IMR-90 (cell line): ENCODE results near the gene PLSCR3. TPM values are rescaled to one million over a fixed set of nuclear protein-coding genes. Genes with fewer than 3 reads are reported as not detected.

Experiments used
- ATAC-seq: fragments of 200-7000 bp; cut with Tn5 transposase; 2 replicates; pipeline ENCODE4 v1.9.1; 2020; ENCODE audit warnings: low read depth, mild to moderate bottlenecking, moderate library complexity
- BruUV-seq: library from RNA; stranded (reverse); fragments of 400-500 nt; replicated peaks from 2 replicates; lab custom pipeline; 2021; lab: Mats Ljungman, UMichigan
- CTCF ChIA-PET: fragments of 300-600 bp; formaldehyde crosslinking; extraction: SDS; loops from one replicate; lab custom pipeline; 2021; ENCODE audit warnings: antibody characterized with exemption; lab: Yijun Ruan, JAX
- POLR2A ChIA-PET: fragments of 300-600 bp; sonication (Branson Sonifier 250); formaldehyde crosslinking; loops from one replicate; lab custom pipeline; 2022; ENCODE audit warnings: antibody characterized with exemption; ENCODE audit not compliant: unreplicated experiment; lab: Charles Lee
- DNase-seq: peaks from one replicate; pipeline ENCODE4 v3.0.0; 2013
- H2AFZ ChIP-seq: replicated peaks from 2 replicates; pipeline ENCODE3; 2013; ENCODE audit warnings: low read length, mild to moderate bottlenecking; ENCODE audit not compliant: poor library complexity
- H2AK5ac ChIP-seq: 2 replicates; pipeline ENCODE4 v1.6.1; 2013; ENCODE audit warnings: low read depth, low read length, inconsistent platforms
- H2AK9ac ChIP-seq: replicated peaks from 2 replicates; pipeline ENCODE3; 2013; ENCODE audit warnings: mild to moderate bottlenecking, low read depth, low read length, moderate library complexity; ENCODE audit not compliant: poor library complexity
- H2BK120ac ChIP-seq: 2 replicates; pipeline ENCODE4 v1.6.1; 2013; ENCODE audit warnings: low read depth, low read length, inconsistent platforms
- H2BK15ac ChIP-seq: 3 replicates; pipeline ENCODE4 v1.6.1; 2013; ENCODE audit warnings: low read depth, low read length, inconsistent platforms
- H2BK20ac ChIP-seq: 2 replicates; pipeline ENCODE4 v1.6.1; 2013; ENCODE audit warnings: low read depth, mild to moderate bottlenecking, inconsistent platforms, low read length, moderate library complexity
- H2BK5ac ChIP-seq: 2 replicates; pipeline ENCODE4 v1.6.1; 2013; ENCODE audit warnings: mild to moderate bottlenecking, low read depth, low read length, inconsistent platforms; ENCODE audit not compliant: poor library complexity, severe bottlenecking
- H3K14ac ChIP-seq: replicated peaks from 2 replicates; pipeline ENCODE4 v1.6.1; 2013; ENCODE audit warnings: low read depth, low read length, inconsistent platforms
- H3K18ac ChIP-seq: 2 replicates; pipeline ENCODE4 v1.6.1; 2013; ENCODE audit warnings: low read depth, low read length, control low read depth
- H3K23ac ChIP-seq: 2 replicates; pipeline ENCODE4 v1.6.1; 2013; ENCODE audit warnings: low read depth, low read length, inconsistent platforms
- H3K27ac ChIP-seq: 2 replicates; pipeline ENCODE4 v1.5.1; 2013; ENCODE audit warnings: mild to moderate bottlenecking, control low read depth, low read length; ENCODE audit not compliant: insufficient read depth
- H3K27me3 ChIP-seq: 2 replicates; pipeline ENCODE4 v1.6.1; 2013; ENCODE audit warnings: low read length; ENCODE audit not compliant: control insufficient read depth, insufficient read depth
- H3K36me3 ChIP-seq: 2 replicates; pipeline ENCODE4 v1.6.1; 2013; ENCODE audit warnings: low read length, mixed read lengths; ENCODE audit not compliant: control insufficient read depth, insufficient read depth
- H3K4ac ChIP-seq: 2 replicates; pipeline ENCODE4 v1.6.1; 2013; ENCODE audit warnings: low read depth, low read length, inconsistent platforms
- H3K4me1 ChIP-seq: 2 replicates; pipeline ENCODE4 v1.6.1; 2013; ENCODE audit warnings: low read length, mixed read lengths; ENCODE audit not compliant: control insufficient read depth, insufficient read depth
- H3K4me2 ChIP-seq: 2 replicates; pipeline ENCODE4 v1.6.1; 2013; ENCODE audit warnings: low read depth, mild to moderate bottlenecking, control low read depth, low read length, moderate library complexity
- H3K4me3 ChIP-seq: 2 replicates; pipeline ENCODE4 v1.5.1; 2013; ENCODE audit warnings: low read depth, mild to moderate bottlenecking, control low read depth, low read length, moderate library complexity; ENCODE audit not compliant: insufficient read depth
- H3K56ac ChIP-seq: 2 replicates; pipeline ENCODE4 v1.6.1; 2013; ENCODE audit warnings: low read length, inconsistent platforms; ENCODE audit not compliant: insufficient read depth; ENCODE audit errors: extremely low read depth
- H3K79me1 ChIP-seq, 2 experiments: 2 replicates each; pipeline ENCODE4 v1.6.1; 2013; ENCODE audit warnings: low read length in 2 of 2, inconsistent platforms in 1 of 2, low read depth in 1 of 2
- H3K9ac ChIP-seq: 2 replicates; pipeline ENCODE4 v1.6.1; 2013; ENCODE audit warnings: low read depth, low read length, control low read depth
- H3K9me1 ChIP-seq: 2 replicates; pipeline ENCODE4 v1.6.1; 2013; ENCODE audit warnings: low read length, inconsistent platforms; ENCODE audit not compliant: insufficient read depth
- H3K9me3 ChIP-seq: 2 replicates; pipeline ENCODE4 v1.6.1; 2013; ENCODE audit warnings: low read length; ENCODE audit not compliant: control insufficient read depth, insufficient read depth
- H4K20me1 ChIP-seq: 2 replicates; pipeline ENCODE4 v1.6.1; 2013; ENCODE audit warnings: low read length, inconsistent platforms; ENCODE audit not compliant: insufficient read depth
- H4K5ac ChIP-seq: 2 replicates; pipeline ENCODE4 v1.6.1; 2013; ENCODE audit warnings: mild to moderate bottlenecking, low read depth, low read length, control low read depth
- H4K8ac ChIP-seq, 2 experiments: 2 replicates each; pipeline ENCODE4 v1.6.1; 2013; ENCODE audit warnings: low read depth in 2 of 2, low read length in 2 of 2, control low read depth in 1 of 2, inconsistent platforms in 1 of 2
- H4K91ac ChIP-seq: 2 replicates; pipeline ENCODE4 v1.6.1; 2013; ENCODE audit warnings: low read depth, low read length, inconsistent platforms; ENCODE audit not compliant: insufficient read depth
- BHLHE40 ChIP-seq: fragments of 150-350 bp; IDR thresholded peaks from 2 replicates; pipeline ENCODE4 v1.6.1; 2016; ENCODE audit warnings: mild to moderate bottlenecking, low read depth, low read length
- CEBPB ChIP-seq: IDR thresholded peaks from 2 replicates; pipeline ENCODE4 v1.6.1; 2012; ENCODE audit warnings: low read depth, low read length, improper control_type of control experiment
- CHD1 ChIP-seq: IDR thresholded peaks from 2 replicates; pipeline ENCODE4 v1.6.1; 2012; ENCODE audit warnings: low read depth, low read length, improper control_type of control experiment
- CTCF ChIP-seq: conservative IDR thresholded peaks from 2 replicates; pipeline ENCODE4 v1.5.1; 2012; ENCODE audit warnings: mild to moderate bottlenecking, low read depth, low read length, improper control_type of control experiment
- ELK1 ChIP-seq: fragments of 150-350 bp; IDR thresholded peaks from 2 replicates; pipeline ENCODE4 v1.6.1; 2016; ENCODE audit warnings: low read depth, mild to moderate bottlenecking, low read length, moderate library complexity, borderline replicate concordance
- FOS ChIP-seq: fragments of 150-350 bp; IDR thresholded peaks from 2 replicates; pipeline ENCODE4 v1.6.1; 2016; ENCODE audit warnings: low read depth, low read length
- MAFK ChIP-seq: IDR thresholded peaks from 2 replicates; pipeline ENCODE4 v1.6.1; 2012; ENCODE audit warnings: low read depth, low read length, improper control_type of control experiment
- MAZ ChIP-seq: IDR thresholded peaks from 2 replicates; pipeline ENCODE4 v1.6.1; 2012; ENCODE audit warnings: low read depth, mild to moderate bottlenecking, low read length, improper control_type of control experiment, moderate library complexity, borderline replicate concordance
- MXI1 ChIP-seq: IDR thresholded peaks from 2 replicates; pipeline ENCODE4 v1.6.1; 2012; ENCODE audit warnings: low read depth, mild to moderate bottlenecking, low read length, moderate library complexity, borderline replicate concordance
- NFE2L2 ChIP-seq: fragments of 150-350 bp; IDR thresholded peaks from 2 replicates; pipeline ENCODE4 v1.6.1; 2016; ENCODE audit warnings: low read depth, mild to moderate bottlenecking, low read length
- POLR2A ChIP-seq: IDR thresholded peaks from 2 replicates; pipeline ENCODE4 v1.6.1; 2012; ENCODE audit warnings: mild to moderate bottlenecking, low read depth, low read length
- RAD21 ChIP-seq: IDR thresholded peaks from 2 replicates; pipeline ENCODE4 v1.6.1; 2012; ENCODE audit warnings: low read length, improper control_type of control experiment
- RCOR1 ChIP-seq: IDR thresholded peaks from 2 replicates; pipeline ENCODE4 v1.6.1; 2012; ENCODE audit warnings: mild to moderate bottlenecking, low read length, improper control_type of control experiment; ENCODE audit not compliant: insufficient replicate concordance
- RFX5 ChIP-seq: IDR thresholded peaks from 2 replicates; pipeline ENCODE4 v1.8.0; 2012; ENCODE audit warnings: low read depth, mild to moderate bottlenecking, low read length, moderate library complexity
- SMC3 ChIP-seq: fragments of 150-350 bp; IDR thresholded peaks from 2 replicates; pipeline ENCODE4 v1.6.1; 2016; ENCODE audit warnings: low read depth, mild to moderate bottlenecking, antibody characterized with exemption, low read length, moderate library complexity
- USF2 ChIP-seq: fragments of 150-350 bp; IDR thresholded peaks from 2 replicates; pipeline ENCODE4 v1.6.1; 2017; ENCODE audit warnings: mild to moderate bottlenecking, antibody characterized with exemption, low read length, low read depth
- whole genome bisulfite sequencing, 2 experiments: methylation state at CpG; one replicate each; pipeline versions ENCODE4 v1.1.5 to v1.1.7; 2013; ENCODE audit warnings: missing lambda C conversion rate in 2 of 2; ENCODE audit not compliant: insufficient read length in 1 of 2; ENCODE audit errors: extremely low coverage in 2 of 2; 5-methylcytosine and 5-hydroxymethylcytosine counted together
- dilution Hi-C: fragments of 300-500 bp; cut with HindIII; formaldehyde crosslinking; loops from one replicate; pipeline ENCODE4 v1.14.3; 2018; ENCODE audit warnings: low sequenced_read_pairs; ENCODE audit not compliant: unreplicated experiment
- in situ Hi-C: fragments of 300-500 bp; cut with MboI; formaldehyde crosslinking; loops from 3 replicates; pipeline ENCODE4 v1.14.3; 2019; ENCODE audit warnings: low sequenced_read_pairs, inconsistent platforms, mixed read lengths
- intact Hi-C: fragments of 100-400 bp; cut with micrococcal nuclease; formaldehyde crosslinking; loops from 2 replicates; pipeline ENCODE4 v1.10.0; 2022
- polyA plus RNA-seq, 3 experiments: library from polyadenylated mRNA; depleted of rRNA; stranded (reverse); fragments of >200 nt; gene quantifications; 2 replicates each; pipeline ENCODE4 v1.2.3, GENCODE V29; 2012; ENCODE audit warnings: low replicate concordance in 1 of 3
- total RNA-seq: library from RNA; depleted of rRNA; stranded (reverse); fragments of >200 nt; gene quantifications from 2 replicates; pipeline ENCODE4 v1.2.3, GENCODE V29; 2012

The PLSCR3 gene
- total and polyA plus RNA-seq, 2 of the 4 experiments (the other 2 are of a cell fraction), result 6.1 to 116 TPM

GRCh38 chr17:7398612-7399011 is 4.3 kb upstream of the PLSCR3 start:
- Histone ChIP-seq H4K8ac (no peak overlapping the region), H4K91ac (no peak overlapping the region), H3K9me1 (peaks cover 4% of the 10 kb centered on the region; the same call in 1 of the 2 replicates), H3K9me3 (no peaks in the 10 kb centered on the region), H3K4me3 (no peak overlapping the region), H3K56ac (no peak overlapping the region), H2BK15ac (no peak overlapping the region), H3K4me2 (no peak overlapping the region), H4K5ac (no peak overlapping the region), H3K36me3 (no peaks in the 10 kb centered on the region), H2BK120ac (no peak overlapping the region), H3K79me1 (peaks cover 15 to 32% of the 10 kb centered on the region in 2 experiments), H3K27ac (no peak overlapping the region), H3K23ac (no peak overlapping the region), H4K20me1 (no peaks in the 10 kb centered on the region), H2AK5ac (no peak overlapping the region), H2AK9ac (no peak overlapping the region), H3K4ac (no peak overlapping the region), H3K14ac (no peak overlapping the region), H3K4me1 (peaks cover 8% of the 10 kb centered on the region), H3K9ac (no peak overlapping the region), H2AFZ (no peak overlapping the region), H2BK20ac (no peak overlapping the region), H3K18ac (no peak overlapping the region), H2BK5ac (no peak overlapping the region), H3K27me3 (no peaks in the 10 kb centered on the region)
- WGBS, 2 experiments, result no CpG with 5 or more reads among the region's 2 CpGs
- no TSS peak for BruUV-seq
- intact Hi-C loops (no loop called here), dilution Hi-C loops (no loop called here), in situ Hi-C loops (no loop called here)
- ATAC-seq (no peak), DNase-seq (no peak)
- no peak for TF ChIP-seq RAD21
- no peak for TF ChIP-seq ELK1
- TF ChIP-seq NFE2L2, result no peak
- no peak for TF ChIP-seq USF2
- no peak for TF ChIP-seq SMC3
- no peak for TF ChIP-seq CHD1
- no peak for TF ChIP-seq RCOR1
- TF ChIP-seq CEBPB, result no peak
- no peak for TF ChIP-seq FOS
- no peak for TF ChIP-seq RFX5
- no peak for TF ChIP-seq MXI1
- TF ChIP-seq CTCF, result no peak
- TF ChIP-seq POLR2A, result no peak
- no peak for TF ChIP-seq BHLHE40
- no peak for TF ChIP-seq MAZ
- no peak for TF ChIP-seq MAFK
- POLR2A ChIA-PET, result no interaction called here
- CTCF ChIA-PET, result interaction anchor here (0.6 kb wide), 1 partner anchor 43 kb away, joined by 5 read pairs; no protein-coding TSS in a partner anchor
